HG02885 (cell line): ENCODE data around the gene PRKCZ.

Experiments used
- ATAC-seq: cut with Tn5 transposase; IDR thresholded peaks from one replicate; pipeline ENCODE4 v1.9.1; 2021; ENCODE audit warnings: mild to moderate bottlenecking; ENCODE audit not compliant: unreplicated experiment, poor library complexity

PRKCZ gene

DNA sequence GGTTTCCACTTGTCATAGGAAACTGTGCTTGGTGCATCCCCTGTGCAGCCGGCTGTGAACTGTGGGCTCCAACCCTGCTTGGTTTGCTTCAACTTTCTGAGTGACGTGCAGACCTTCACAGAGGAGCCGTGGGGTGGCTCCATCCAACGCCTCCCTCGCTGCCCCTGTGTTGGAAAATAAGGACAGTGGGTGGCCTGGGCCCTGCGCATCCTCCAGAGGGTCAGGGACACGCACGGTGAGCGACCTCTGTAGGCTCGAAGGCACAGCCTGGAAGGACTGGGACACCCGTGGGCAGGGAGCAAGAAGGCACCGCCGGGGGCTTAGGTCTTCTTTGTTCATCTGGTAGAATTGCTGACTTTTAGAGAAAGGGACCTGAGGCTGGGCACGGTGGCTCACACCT, 150.9 kb downstream of the PRKCZ start:
- no peak for ATAC-seq

DNA sequence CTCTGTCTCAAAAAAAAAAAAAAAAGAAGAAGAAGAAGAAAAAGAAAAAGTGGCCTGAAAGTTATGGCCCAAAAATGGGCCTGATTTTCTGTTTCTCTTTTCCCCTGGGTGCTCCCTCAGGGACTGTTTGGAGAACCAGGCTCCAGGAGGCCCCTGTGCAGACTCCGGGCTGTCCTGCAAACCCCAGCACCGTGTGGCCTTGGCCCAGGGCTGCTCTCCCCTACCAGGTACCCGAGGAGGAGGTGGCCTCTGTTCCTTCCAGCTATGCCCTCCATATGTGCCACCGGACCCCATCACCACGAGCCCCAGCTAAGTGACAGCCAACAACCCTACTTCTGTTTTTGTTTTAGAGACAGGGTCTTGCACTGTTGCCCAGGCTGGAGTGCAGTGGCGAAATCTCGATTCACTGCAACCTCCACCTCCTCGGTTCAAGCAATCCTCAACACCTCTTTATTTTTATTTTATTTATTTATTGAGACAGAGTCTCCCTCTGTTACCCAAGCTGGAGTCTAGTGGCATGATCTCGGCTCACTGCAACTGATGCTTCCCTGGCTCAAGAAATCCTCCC, 151.9 kb downstream of the PRKCZ start:
- no peak for ATAC-seq

DNA sequence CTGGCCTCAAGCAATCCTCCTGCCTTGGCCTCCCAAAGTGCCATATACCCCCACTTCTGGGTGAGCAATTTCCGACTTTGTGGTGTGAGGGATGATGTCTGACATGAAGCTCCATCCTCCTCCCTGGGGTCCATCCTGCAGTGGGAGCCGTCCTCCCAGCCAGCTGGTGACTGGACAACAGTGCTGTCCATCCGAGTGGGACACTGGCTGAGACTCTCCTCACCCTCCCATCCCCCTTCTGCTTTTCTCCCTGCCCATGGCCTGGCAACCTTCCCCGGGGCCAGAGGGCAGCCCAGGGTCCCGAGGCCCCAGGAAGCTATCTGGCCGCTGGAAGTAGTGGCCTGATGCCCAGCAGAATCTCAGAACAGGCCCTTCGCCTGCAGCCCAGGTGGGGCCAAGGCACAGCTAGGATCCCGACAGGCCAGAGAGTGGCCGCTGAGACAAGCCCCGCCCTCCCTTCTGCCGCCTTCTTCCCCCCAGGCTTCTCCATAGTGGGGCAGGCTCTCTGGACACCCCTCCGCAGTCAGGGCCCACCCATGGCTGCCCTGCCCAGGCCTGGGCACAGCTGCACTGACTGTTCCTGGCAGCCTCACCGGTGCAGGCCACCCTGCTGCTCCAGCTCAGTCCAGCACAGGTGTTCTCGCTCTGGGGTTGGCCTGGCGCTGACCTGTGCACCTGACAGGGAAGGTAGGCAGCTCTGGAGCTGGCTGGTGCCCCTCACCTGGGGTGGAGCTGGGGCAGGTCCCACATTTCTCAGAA, 152.8 kb downstream of the PRKCZ start:
- no peak for ATAC-seq

DNA sequence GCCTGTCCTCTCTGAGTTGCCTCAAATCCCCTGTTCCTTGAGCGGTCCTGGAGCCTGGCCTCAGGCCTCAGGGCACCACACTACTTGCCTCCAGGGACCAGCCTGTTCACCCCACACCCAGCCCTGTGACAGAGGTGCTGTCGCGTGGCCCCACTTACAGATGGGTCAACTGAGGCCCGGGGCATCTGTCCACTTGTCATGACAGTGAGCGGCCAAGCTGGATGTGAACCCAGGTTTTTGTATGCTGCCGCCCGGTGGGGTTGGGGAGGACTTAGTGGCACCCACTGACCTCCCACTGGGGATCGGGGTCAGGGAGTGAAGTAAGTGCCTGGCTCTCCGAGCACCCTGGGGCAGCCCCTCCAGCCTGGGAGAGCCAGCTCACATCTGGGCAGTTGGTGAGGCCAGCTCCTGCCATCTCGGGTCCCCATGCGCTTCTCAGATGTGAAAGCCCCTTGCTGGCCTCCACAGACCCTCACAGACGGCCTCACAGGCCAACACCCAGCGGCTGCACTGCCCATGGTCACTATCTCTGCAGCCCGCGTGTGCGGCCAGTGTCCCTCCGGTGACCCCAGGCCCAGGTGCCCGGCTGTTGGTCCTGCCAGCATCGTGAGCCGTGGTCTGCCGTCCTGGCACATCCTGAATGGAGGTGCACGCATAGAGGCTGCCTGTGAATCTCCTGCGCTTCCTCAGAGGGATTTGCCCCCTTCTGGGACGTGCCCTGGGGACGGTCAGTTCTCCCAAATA, 153.6 kb downstream of the PRKCZ start:
- no peak for ATAC-seq

DNA sequence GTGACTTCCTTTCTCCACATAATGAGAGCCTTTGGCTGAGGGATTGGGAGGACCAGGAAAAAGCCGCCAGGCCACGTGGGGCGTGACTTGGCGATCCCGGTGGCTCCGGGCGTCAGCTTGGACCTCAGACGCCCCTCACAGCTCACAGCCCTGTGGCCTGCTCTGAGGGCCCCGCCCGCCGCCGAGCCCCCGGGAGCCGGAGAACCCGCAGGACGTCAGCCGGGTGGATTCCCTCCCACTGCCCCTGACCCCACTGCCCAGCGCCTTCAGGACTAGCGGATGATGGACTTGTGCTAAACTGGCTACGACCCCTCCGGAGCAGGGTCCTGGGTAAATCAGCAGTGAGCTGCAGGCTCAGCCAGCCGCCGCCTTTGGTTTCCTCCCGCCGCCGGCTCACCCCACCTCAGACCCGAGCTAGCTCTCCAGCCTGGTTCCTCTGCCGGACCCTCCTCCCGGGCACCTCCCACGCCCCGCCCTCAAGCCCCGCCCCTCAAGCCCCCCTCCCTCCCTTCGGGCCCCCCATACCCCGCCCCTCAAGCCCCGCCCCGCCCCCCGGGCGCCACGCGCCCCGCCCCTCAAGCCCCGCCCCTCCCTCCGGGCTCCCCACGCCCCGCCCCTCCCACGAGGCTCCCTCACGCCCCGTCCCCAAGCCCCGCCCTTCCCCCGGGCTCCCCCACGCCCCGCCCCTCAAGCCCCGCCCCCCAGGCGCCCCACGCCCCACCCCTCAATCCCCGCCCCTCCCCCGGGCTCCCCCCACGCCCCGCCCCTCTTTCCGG, 154.4 kb downstream of the PRKCZ start:
- ATAC-seq: peak; percentile 27

DNA sequence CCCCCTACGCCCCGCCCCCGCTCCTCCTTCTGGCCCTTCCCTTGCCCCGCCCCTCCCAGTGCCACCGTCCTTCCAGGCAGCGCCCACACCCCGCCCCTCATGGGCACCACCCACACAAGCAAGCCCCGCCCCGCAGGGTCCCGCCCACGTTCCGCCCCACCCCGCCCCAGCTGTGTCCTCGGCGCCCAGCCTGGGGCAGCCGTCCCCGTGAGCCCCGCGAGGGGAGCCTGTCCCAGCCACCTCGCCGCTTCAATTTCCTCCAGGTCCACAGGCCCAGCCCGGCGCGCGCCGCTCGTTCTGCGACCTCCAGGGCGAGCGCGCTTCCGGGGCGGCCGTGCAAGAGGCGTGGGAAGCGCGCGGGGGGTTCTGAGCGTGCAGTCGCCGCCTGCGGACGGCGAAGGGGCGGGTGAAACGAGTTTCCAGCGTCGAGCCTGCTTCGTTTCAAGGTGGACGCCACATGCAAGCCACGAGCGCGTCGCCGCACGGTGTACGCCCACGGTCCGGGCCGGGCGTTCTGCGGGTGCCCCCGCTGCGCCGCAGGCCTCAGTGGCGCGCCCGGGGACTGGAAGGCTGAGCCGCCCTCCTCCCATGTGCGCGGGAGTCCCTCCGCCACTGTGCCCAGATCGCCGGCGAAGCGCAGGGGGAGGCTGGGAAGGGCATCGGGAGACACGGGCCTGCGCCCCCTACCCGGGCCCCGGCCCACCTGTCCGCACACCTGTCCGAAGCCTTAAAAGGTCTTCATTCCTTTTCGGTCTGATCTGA, 155.2 kb downstream of the PRKCZ start:
- ATAC-seq: peak; percentile 77

DNA sequence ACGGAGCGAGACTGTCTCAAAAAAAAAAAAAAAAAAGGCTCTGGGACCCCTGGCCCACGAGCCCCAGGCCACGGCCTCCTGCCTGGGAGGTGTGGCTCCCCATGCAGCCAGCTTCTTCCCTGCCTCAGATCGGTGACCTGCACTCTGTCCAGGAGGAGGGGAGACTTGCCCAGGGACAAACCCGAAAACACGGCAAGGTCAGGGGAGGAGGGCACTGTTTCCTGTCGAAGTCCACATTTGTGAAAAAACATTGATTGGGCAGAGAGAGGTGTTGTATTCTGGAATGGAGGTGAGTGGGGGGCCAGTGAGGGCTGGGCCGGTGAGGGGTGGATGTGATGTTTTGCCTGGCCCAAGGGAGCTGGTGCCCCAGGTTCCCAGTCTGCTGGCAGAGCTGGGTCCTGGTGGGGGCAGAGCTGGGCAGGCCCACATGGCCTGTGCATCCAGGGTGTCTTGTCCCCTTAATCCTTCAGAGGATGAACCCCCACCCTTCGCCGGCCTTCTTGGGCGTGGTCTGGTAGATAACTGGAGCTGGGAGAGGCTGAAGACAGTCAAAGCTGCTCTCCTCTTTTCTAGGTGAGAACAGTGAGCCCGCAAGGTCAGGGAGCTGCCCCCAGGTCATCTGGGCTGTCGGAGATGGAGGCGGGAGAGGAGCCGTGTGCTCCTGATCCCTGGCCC, 156.7 kb downstream of the PRKCZ start:
- ATAC-seq: no peak

DNA sequence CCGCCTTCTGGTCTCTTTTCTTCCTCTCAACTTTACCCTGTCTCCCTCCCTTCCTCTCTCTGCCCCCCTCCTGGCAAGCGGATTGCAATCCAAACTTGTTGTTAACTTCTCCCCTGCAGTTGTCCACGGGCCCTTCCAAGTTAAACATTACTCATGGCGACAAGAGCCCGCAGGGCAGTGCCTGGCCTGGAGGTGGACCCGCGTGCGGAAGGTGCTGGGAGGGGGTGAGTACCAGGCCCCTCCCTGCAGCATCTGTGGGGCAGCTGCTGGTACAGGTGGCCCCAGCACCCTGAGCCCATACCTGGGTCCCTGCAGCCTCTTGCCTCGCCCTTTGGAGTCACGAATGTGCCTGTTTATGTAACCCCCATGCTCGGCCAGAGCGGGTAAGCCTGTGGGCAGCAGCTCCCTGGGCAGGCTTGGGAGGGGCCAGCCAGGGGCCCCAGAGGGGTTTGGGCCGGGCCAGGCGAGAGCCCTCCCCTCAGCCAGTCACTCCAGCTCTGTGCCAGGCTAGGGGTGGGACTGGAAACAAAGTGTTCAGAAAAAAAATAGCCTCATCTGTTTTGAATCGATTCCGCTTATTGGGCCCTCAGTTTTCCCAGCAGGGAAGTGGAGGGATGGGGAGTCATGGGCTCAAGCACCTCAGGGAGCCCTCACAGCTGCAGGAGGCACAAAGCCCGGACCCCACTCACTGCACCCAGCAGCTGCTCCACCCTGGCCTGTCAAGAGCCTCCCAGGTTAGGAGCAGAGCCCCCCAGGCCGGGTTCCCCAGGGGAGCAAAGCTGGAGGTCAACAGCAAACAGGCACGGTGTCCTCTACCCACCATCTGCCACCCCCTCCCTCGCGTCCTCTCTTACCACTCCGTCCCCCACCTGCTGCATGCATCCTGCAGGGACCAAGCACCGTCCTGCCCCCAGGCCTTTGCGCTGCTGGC, 158.4 kb downstream of the PRKCZ start:
- ATAC-seq: no peak

DNA sequence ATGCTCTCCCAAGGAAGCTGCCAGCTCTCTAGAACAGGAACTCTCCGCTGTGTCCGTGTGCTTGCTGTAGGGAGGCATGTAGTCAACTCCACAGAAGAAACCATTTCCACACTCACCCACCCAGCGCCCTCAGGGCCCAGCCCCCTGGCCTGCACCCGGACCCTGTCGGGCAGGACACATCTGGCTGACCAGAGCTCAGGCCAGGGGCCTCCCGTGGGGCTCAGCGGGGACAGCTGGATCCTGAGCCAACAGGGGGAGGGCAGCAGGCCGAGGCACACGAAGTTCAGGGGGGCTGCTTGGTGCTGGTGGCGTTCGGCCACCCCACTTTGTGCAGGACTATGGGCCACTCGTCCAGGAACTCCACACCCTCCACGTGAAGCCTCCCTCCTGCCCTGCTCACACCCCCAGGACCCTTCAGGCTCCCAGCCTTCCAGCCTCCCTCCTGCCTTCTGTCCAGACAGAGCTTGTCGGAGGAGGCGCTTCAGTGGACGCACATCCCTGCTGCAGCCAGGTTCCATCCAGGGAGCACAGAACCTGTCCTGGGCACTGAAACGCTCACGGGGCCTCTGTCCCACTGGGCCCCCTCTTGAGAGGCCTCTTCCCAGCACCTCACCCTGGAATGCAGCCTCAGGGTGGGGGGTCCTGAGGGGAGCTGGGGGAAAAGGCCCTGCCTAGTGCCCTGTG, 159.3 kb downstream of the PRKCZ start:
- no peak for ATAC-seq

DNA sequence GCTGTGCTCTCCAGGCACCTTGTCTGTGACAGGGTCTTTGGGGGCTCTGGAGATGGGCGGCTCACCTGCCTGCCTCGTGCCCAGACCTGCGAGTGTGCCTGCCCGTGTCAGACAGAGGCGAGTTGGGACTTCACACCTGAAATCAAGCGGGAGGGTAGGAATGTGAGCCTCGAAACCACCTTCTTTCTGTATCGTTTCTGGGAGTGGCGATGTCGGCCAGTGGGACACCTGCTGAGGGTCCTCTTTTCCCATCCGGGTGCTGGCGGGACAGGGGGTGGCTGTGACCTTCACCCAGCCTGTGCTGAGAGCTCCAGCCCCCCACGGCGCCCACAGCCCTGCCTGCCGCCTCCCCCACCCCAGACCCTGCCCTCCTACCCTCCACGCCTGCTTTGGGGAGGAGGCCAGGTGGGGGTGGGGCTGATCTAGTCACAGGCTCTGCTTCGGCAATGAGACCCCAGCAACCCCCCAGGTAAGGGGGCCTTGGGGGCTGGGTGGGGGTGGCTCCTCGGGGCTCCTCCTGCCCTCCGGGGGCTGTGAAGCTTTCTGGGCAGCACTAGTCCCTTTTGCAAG, 160.0 kb downstream of the PRKCZ start:
- ATAC-seq: no peak

DNA sequence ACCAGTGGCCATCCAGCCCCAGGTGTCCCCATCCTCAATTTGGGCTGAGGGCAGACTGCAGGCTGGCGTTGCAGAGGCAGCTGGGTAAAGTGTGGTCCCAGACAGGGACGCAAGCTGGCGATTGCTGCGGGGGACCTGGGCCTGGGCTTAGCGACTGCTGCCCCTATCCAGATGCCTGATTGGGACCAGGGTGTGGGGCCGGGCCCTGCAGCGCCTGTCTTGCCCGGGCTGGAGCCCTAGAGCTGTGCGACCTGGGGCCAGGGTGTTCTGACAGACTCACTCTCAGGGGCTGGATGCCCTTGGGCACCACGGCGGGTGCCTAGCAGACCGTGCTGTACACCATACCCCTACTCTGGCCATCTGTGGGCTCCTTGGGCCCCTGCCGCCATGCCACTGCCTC, 160.6 kb downstream of the PRKCZ start:
- no peak for ATAC-seq

DNA sequence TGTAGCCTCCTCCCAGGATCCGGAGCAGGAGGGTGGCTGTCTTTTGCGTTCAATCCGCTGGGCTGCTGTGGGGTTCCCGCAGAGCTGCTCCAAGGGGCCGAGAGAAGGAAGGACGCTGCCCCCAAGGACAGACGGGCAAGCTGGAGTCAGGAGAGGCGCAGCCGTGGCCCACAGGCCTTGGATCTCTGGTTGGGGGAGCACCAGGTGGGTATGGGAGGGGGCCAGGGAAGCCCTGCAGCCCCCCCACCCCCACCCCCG, 162.0 kb downstream of the PRKCZ start:
- ATAC-seq: no peak

DNA sequence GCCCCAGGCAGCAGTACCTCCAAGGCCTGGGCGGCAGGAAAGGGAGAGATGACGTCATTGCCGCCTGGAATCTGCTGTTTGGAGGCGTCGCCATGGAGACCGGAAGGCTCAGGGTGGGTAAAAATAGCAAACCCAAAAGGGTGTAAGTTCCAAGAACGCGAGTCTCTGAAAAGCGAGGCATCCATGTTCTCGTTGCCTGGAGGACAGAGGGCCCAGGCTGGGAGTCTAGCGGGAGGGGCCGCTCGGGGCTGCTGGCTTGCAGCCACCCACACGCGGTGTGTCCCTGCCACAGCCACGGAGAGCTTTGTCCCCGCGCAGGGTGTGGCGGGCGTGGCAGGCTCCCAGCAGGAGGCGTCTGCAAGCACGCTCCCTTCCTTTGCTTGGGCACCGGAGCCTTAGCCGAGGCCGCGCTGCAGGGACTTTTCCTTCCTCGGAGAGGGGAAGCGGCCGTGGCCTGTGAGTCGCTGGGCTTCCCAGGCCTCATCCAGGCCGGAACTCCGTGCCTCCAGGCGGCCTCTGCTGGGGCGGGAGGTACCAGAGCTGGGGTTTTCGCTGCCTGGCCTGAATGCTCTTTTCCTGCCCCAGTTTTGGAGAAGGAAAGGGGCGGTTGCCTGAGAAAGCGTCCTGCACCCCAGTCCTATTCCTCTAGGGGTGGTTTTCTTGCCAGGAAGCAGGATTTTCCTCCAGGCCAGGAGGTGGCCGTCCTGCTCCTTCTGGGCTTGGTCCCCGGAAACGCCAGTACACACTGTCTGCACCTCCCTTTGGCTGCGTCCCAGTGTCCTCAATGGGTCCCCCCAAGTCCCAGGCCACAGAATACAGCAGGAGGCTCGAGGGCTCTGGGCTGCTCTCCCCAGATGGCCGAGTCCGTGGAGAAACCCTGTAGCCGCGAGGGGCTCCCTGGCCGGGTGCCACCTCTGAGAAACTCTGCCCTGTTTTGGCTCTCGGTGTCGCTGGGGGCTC, 162.6 kb downstream of the PRKCZ start:
- ATAC-seq: no peak

DNA sequence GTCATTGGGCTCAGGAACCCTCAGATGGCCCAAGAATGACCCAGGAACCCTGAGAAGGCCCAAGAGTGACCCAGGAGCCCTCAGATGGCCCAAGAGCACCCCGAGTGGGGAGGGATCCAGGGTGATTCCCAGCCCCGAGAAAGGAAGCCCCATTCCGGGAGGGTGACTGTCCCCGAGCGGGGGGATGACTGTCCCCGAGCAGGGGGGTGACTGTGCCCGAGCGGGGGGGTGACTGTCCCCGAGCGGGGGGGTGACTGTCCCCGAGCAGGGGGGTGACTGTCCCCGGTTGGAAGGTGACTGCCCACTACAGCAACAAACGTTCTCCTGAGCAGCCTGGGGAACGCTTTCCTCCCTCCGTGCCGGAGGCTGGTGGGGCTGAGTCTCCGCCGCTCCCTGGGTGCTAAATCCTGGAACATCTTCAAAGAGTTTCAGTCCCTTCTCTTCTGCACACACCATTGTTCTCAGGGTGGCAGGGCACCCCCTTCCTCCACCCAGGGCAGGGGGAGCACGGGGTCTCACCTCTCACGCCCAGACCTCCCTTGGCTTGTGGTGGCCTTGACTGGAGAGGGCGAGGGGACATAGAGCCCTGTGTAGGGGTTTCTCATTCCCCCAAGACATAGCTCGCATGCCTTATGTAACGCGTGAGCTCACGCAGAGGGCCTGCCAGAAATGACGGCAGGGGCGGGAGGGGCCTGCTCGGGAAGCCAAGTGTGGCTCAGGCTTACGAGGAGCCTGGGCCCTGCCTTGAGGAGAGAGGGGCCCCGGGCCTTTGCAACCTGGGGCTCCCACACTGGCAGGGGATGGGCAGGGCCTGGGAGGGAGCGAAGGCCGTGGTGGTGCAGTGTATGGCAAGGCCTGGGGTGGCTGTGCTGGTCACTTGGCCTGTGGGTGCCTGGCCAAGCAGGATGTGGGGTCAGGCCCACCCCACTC, 163.6 kb downstream of the PRKCZ start:
- ATAC-seq: no peak

DNA sequence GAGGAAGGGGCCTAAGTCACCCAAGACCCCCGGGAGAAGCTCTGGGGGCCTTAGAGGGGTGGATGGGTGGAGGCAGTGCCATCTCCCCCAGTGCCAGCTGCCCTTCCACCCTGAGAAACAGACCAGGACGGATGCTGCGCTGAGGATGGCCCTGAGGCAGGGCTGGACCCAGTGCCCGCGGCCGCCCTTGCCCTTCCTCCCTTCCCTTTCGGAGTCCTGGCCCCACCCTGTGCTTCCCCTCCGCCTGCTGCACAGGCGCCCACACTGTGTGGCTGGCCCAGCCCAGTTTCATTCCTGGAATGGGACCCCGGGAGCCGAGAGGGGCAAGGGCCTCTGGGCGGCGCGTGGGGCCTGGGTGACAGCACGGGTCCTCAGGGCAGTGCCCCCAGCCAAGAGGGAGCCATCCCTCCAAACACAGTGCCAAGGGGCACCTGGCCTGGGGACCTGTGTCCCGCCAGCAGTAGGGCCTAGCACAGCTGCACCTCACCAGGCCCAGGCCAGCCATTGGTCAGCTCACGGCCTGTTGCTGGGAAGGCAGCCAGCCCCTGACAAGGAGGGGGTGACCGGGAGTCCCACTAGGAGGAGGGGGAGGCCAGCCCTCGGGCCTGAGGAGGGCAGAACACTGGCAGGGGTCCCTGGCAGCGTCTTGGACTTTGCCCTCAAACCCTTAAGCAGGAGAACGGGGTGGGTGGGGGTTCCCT, 164.5 kb downstream of the PRKCZ start:
- no peak for ATAC-seq
